GM18511 (cell line): ENCODE results near the gene HADHA.

Source experiments
- ATAC-seq: cut with Tn5 transposase; IDR thresholded peaks from one replicate; pipeline ENCODE4 v1.9.1; 2021; ENCODE audit warnings: mild to moderate bottlenecking, moderate library complexity; ENCODE audit not compliant: unreplicated experiment

The HADHA gene

DNA sequence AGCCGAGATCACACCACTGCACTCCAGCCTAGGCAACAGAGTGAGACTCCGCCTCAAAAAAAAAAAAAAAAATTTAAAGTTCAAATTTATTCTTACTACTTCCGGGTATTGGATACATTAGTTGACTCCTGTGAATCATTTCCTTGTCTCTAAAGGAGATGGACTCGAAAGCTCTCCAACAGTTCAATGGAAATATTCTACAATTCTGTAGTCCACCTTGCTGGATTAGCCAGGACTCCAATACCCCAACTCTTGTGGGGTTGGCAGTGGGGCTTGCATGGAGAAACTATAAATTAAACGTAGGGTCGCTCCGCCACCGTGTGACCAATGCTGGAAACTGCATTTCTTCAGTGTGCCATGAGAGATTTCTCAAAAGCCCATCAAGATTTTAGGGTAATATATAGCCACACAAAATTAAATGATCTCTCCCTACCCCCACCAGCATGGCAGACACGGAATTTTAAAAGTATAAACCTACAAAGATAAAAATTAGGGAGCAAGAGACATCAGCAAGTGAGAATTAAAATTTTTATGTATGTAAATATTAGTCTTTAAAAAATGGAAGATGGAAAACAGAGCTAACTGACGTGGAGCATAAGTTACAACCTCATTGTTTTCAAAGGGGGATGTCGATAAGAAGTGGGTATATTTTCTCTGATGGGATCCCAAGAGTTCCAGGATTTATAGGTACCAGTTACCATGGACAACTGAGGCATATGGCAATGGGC is 99.3 kb downstream of the HADHA start:
- ATAC-seq = no peak

- ATAC-seq = no peak
Measured at GRCh38 chr2:26144031-26144430, 100.4 kb downstream of the HADHA start.

- no peak for ATAC-seq
Measured at GRCh38 chr2:26141145-26141769, 103.2 kb downstream of the HADHA start.
